Measurements from ENCODE around the gene NTM.

The NTM gene

DNA sequence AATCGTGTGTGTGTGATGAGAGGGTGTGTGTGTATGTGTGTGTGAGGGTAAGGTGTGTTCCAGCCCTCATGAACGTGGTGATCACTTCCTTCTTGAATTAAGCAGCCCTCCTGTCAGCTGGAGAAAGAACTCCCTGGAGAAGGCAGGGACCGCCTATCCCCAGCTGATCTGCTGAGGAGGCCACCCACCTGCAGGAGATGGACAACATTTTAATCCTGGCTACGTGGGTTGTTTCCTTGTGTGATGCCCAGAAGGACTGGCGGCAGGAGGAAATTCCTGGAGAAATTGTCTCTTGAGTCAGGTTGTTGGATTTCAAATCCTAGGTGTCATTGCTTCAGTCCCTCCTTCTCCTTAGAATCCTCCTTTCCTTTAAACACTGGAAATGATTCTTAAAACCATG lies 878.8 kb downstream of the NTM start:
- H3K4me1 ChIP-seq (ENCODE audit: control insufficient read depth in 2 of 2, insufficient read depth in 1 of 2, low read depth in 1 of 2, low read length in 2 of 2), result peaks cover 0 to 8% of the 10 kb centered on the region in 2 donors
- no peak overlapping the region for H3K4me3 ChIP-seq (ENCODE audit: low read length in 2 of 2)
- H2BK15ac ChIP-seq (ENCODE audit: low read length), result no peak overlapping the region
- H4K8ac ChIP-seq (ENCODE audit: low read depth, low read length), result no peak overlapping the region
- no peak overlapping the region for H3K27ac ChIP-seq (replicated peaks; ENCODE audit: low read length)
- no peak overlapping the region for H3K4me2 ChIP-seq (ENCODE audit: insufficient read depth, low read length, poor library complexity, severe bottlenecking)
- no peak overlapping the region for H2AFZ ChIP-seq (ENCODE audit: low read length)
- no peak overlapping the region for H2BK12ac ChIP-seq (ENCODE audit: low read length)
- no peaks in the 10 kb centered on the region for H3K36me3 ChIP-seq (replicated peaks in 1 of 2; ENCODE audit: control insufficient read depth in 2 of 2, insufficient read depth in 2 of 2, low read length in 2 of 2)
- no peak overlapping the region for H2BK120ac ChIP-seq (ENCODE audit: low read depth, low read length)
- H3K9ac ChIP-seq (ENCODE audit: low read depth, low read length, poor library complexity), result peak overlapping the region; percentile 31
- WGBS, 2 donors (ENCODE audit: extremely low coverage in 2 of 2, insufficient read length in 2 of 2, insufficient replicate concordance in 1 of 2), result 100% methylated on average over 1 of the region's 5 CpGs; no CpG with 5 or more reads in 1 of the 2 donors
- H2AK5ac ChIP-seq (ENCODE audit: low read depth, low read length), result no peak overlapping the region
- H3K4ac ChIP-seq (ENCODE audit: low read length), result no peak overlapping the region
- DNase-seq (ENCODE audit: low spot score), result no peak
- H4K91ac ChIP-seq (ENCODE audit: low read depth, low read length, poor library complexity), result no peak overlapping the region
- no peak overlapping the region for H3K14ac ChIP-seq (ENCODE audit: low read length)
- no peak overlapping the region for H3K23ac ChIP-seq (ENCODE audit: low read depth, low read length, poor library complexity)
- no peak overlapping the region for H2BK5ac ChIP-seq (ENCODE audit: low read length)
- no peaks in the 10 kb centered on the region for H3K79me1 ChIP-seq (ENCODE audit: low read depth, low read length)
- H3K18ac ChIP-seq (ENCODE audit: low read length), result no peak overlapping the region
- no peaks in the 10 kb centered on the region for H3K27me3 ChIP-seq (ENCODE audit: control insufficient read depth in 3 of 3, insufficient read depth in 3 of 3, low read depth in 1 of 3, low read length in 3 of 3)
- no peaks in the 10 kb centered on the region for H3K9me3 ChIP-seq (replicated peaks in 1 of 2; ENCODE audit: control insufficient read depth in 2 of 2, insufficient read depth in 1 of 2, low read depth in 1 of 2, low read length in 2 of 2)

DNA sequence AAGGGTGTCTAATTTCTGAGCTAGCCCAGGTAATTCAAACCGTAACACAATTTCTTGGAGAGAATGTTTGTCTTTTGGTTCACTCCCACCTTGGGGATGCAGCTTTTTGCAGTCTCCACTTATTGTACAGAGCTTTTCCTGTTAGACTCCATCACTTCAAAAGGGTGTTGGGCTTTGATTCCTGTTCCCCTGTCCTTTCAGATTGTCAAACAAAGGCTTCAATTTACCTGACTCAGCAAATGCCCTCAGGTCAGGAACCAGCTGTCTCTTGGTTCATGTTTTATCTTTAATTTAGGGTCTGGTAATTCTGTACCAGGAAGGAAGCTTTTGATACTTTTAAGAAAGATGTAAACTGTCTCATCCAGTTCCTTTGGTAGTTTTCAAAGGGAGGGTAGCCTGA lies 880.6 kb downstream of the NTM start:
- Histone ChIP-seq H2BK12ac (ENCODE audit: low read length) (no peak overlapping the region), H3K79me1 (ENCODE audit: low read depth, low read length) (no peaks in the 10 kb centered on the region), H3K4me2 (ENCODE audit: insufficient read depth, low read length, poor library complexity, severe bottlenecking) (no peak overlapping the region), H3K23ac (ENCODE audit: low read depth, low read length, poor library complexity) (no peak overlapping the region), H2BK120ac (ENCODE audit: low read depth, low read length) (no peak overlapping the region), H3K4me1 (ENCODE audit: control insufficient read depth in 2 of 2, insufficient read depth in 1 of 2, low read depth in 1 of 2, low read length in 2 of 2) (peaks cover 0 to 4% of the 10 kb centered on the region in 2 donors), H3K4me3 (ENCODE audit: low read length in 2 of 2) (no peak overlapping the region), H2BK5ac (ENCODE audit: low read length) (no peak overlapping the region), H2BK15ac (ENCODE audit: low read length) (no peak overlapping the region), H3K27me3 (ENCODE audit: control insufficient read depth in 3 of 3, insufficient read depth in 3 of 3, low read depth in 1 of 3, low read length in 3 of 3) (no peaks in the 10 kb centered on the region), H2AFZ (ENCODE audit: low read length) (no peak overlapping the region), H3K4ac (ENCODE audit: low read length) (no peak overlapping the region), H4K8ac (ENCODE audit: low read depth, low read length) (no peak overlapping the region), H3K36me3 (replicated peaks in 1 of 2; ENCODE audit: control insufficient read depth in 2 of 2, insufficient read depth in 2 of 2, low read length in 2 of 2) (no peaks in the 10 kb centered on the region), H3K14ac (ENCODE audit: low read length) (no peak overlapping the region), H2AK5ac (ENCODE audit: low read depth, low read length) (no peak overlapping the region), H3K18ac (ENCODE audit: low read length) (no peak overlapping the region), H3K9ac (ENCODE audit: low read depth, low read length, poor library complexity) (no peak overlapping the region), H3K9me3 (replicated peaks in 1 of 2; ENCODE audit: control insufficient read depth in 2 of 2, insufficient read depth in 1 of 2, low read depth in 1 of 2, low read length in 2 of 2) (no peaks in the 10 kb centered on the region), H3K27ac (replicated peaks; ENCODE audit: low read length) (no peak overlapping the region), H4K91ac (ENCODE audit: low read depth, low read length, poor library complexity) (no peak overlapping the region)
- no CpG with 5 or more reads among the region's 1 CpG for WGBS, 2 donors (ENCODE audit: extremely low coverage in 2 of 2, insufficient read length in 2 of 2, insufficient replicate concordance in 1 of 2)
- DNase-seq (ENCODE audit: low spot score), result no peak

DNA sequence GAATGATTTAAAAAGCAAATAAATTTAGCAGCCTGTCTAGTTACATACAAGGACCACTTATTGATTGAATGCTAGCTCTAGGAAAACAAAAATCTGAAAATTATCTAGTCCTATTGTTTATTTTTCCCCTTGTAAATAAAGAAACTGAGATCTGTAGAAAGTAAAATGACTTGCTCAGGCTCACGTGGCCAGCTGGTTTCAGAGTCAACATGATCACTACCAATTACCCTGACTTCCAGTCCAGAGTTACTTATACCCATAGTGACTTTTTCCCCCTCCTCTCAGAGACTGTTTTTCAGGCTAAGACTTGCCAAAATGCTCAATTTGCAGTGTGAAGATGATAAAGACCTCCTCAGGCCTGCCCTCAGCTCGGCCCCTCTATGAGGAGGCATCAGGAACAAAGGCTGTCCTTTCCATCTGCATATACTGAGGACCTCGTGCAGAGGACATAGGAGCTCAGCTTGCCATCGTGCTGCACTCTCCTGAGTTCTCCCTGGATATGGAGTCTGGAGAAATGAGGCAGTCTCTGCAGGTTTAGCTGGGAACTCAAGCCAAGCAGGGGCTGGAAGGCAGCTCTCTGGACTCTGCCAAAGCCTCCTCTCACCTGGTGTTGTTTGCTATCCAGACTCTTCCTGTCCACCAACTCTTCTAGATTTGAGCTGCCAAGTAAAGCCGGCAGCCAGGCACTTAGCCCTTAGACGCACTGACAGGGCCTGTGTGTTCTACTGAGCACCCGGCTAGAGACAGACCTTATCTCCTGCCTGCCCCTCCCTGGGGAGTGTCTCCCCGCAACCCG lies 883.3 kb downstream of the NTM start:
- H3K27ac ChIP-seq (replicated peaks; ENCODE audit: low read length), result no peak overlapping the region
- no peak overlapping the region for H2AK5ac ChIP-seq (ENCODE audit: low read depth, low read length)
- H3K27me3 ChIP-seq (ENCODE audit: control insufficient read depth in 3 of 3, insufficient read depth in 3 of 3, low read depth in 1 of 3, low read length in 3 of 3), result no peaks in the 10 kb centered on the region
- no peak overlapping the region for H3K4ac ChIP-seq (ENCODE audit: low read length)
- DNase-seq (ENCODE audit: low spot score), result no peak
- no peak overlapping the region for H2BK12ac ChIP-seq (ENCODE audit: low read length)
- H3K18ac ChIP-seq (ENCODE audit: low read length), result no peak overlapping the region
- H3K14ac ChIP-seq (ENCODE audit: low read length), result no peak overlapping the region
- no peaks in the 10 kb centered on the region for H3K4me1 ChIP-seq (ENCODE audit: control insufficient read depth in 2 of 2, insufficient read depth in 1 of 2, low read depth in 1 of 2, low read length in 2 of 2)
- no peak overlapping the region for H3K23ac ChIP-seq (ENCODE audit: low read depth, low read length, poor library complexity)
- H4K8ac ChIP-seq (ENCODE audit: low read depth, low read length), result no peak overlapping the region
- no CpG with 5 or more reads among the region's 9 CpGs for WGBS, 2 donors (ENCODE audit: extremely low coverage in 2 of 2, insufficient read length in 2 of 2, insufficient replicate concordance in 1 of 2)
- no peak overlapping the region for H2BK120ac ChIP-seq (ENCODE audit: low read depth, low read length)
- no peak overlapping the region for H2AFZ ChIP-seq (ENCODE audit: low read length)
- H2BK15ac ChIP-seq (ENCODE audit: low read length), result no peak overlapping the region
- H3K9me3 ChIP-seq (replicated peaks in 1 of 2; ENCODE audit: control insufficient read depth in 2 of 2, insufficient read depth in 1 of 2, low read depth in 1 of 2, low read length in 2 of 2), result no peaks in the 10 kb centered on the region
- H3K36me3 ChIP-seq (replicated peaks in 1 of 2; ENCODE audit: control insufficient read depth in 2 of 2, insufficient read depth in 2 of 2, low read length in 2 of 2), result no peaks in the 10 kb centered on the region
- no peak overlapping the region for H3K4me3 ChIP-seq (ENCODE audit: low read length in 2 of 2)
- no peak overlapping the region for H2BK5ac ChIP-seq (ENCODE audit: low read length)
- no peak overlapping the region for H3K4me2 ChIP-seq (ENCODE audit: insufficient read depth, low read length, poor library complexity, severe bottlenecking)
- H3K9ac ChIP-seq (ENCODE audit: low read depth, low read length, poor library complexity), result no peak overlapping the region
- no peaks in the 10 kb centered on the region for H3K79me1 ChIP-seq (ENCODE audit: low read depth, low read length)
- no peak overlapping the region for H4K91ac ChIP-seq (ENCODE audit: low read depth, low read length, poor library complexity)

DNA sequence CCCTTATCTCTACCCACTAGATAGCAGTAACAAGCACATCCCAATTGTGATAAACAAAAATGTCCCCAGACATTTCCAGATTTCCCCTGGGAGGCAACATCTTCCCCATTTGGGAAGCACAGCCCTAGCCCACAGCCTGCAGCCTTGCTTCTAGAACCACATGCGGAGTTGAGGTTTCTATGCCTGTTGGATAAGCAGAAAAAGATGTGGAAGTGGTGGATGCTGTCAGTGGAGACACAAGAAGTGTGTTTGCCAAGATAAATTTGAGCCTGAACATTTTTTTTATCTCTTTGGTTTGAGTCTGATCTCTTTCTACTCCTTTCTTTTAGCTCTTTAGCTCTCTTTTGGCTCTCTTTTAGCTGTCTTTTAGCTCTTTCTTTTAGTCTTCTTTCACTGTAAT lies 884.5 kb downstream of the NTM start:
- Histone ChIP-seq H2AFZ (ENCODE audit: low read length) (no peak overlapping the region), H3K14ac (ENCODE audit: low read length) (no peak overlapping the region), H2BK15ac (ENCODE audit: low read length) (no peak overlapping the region), H4K8ac (ENCODE audit: low read depth, low read length) (no peak overlapping the region), H3K23ac (ENCODE audit: low read depth, low read length, poor library complexity) (no peak overlapping the region), H2BK120ac (ENCODE audit: low read depth, low read length) (no peak overlapping the region), H3K27ac (replicated peaks; ENCODE audit: low read length) (no peak overlapping the region), H3K9ac (ENCODE audit: low read depth, low read length, poor library complexity) (no peak overlapping the region), H2BK5ac (ENCODE audit: low read length) (no peak overlapping the region), H3K9me3 (replicated peaks in 1 of 2; ENCODE audit: control insufficient read depth in 2 of 2, insufficient read depth in 1 of 2, low read depth in 1 of 2, low read length in 2 of 2) (no peaks in the 10 kb centered on the region), H2BK12ac (ENCODE audit: low read length) (no peak overlapping the region), H3K4ac (ENCODE audit: low read length) (no peak overlapping the region), H3K79me1 (ENCODE audit: low read depth, low read length) (no peaks in the 10 kb centered on the region), H3K4me2 (ENCODE audit: insufficient read depth, low read length, poor library complexity, severe bottlenecking) (no peak overlapping the region), H3K36me3 (replicated peaks in 1 of 2; ENCODE audit: control insufficient read depth in 2 of 2, insufficient read depth in 2 of 2, low read length in 2 of 2) (no peaks in the 10 kb centered on the region), H3K27me3 (ENCODE audit: control insufficient read depth in 3 of 3, insufficient read depth in 3 of 3, low read depth in 1 of 3, low read length in 3 of 3) (no peaks in the 10 kb centered on the region), H4K91ac (ENCODE audit: low read depth, low read length, poor library complexity) (no peak overlapping the region), H2AK5ac (ENCODE audit: low read depth, low read length) (no peak overlapping the region), H3K4me3 (ENCODE audit: low read length in 2 of 2) (no peak overlapping the region), H3K18ac (ENCODE audit: low read length) (no peak overlapping the region), H3K4me1 (ENCODE audit: control insufficient read depth in 2 of 2, insufficient read depth in 1 of 2, low read depth in 1 of 2, low read length in 2 of 2) (no peaks in the 10 kb centered on the region)
- no peak for DNase-seq (ENCODE audit: low spot score)
- no CpG with 5 or more reads among the region's 1 CpG for WGBS, 2 donors (ENCODE audit: extremely low coverage in 2 of 2, insufficient read length in 2 of 2, insufficient replicate concordance in 1 of 2)

Data from neuronal stem cell (in vitro differentiated cells).